LoVo (cell line): Measurements from ENCODE around the gene PLXNC1.

Source experiments
- DNase-seq: peaks from one replicate; pipeline ENCODE4 v3.0.0-alpha.2; 2016; ENCODE audit warnings: low spot score

PLXNC1 gene

DNA sequence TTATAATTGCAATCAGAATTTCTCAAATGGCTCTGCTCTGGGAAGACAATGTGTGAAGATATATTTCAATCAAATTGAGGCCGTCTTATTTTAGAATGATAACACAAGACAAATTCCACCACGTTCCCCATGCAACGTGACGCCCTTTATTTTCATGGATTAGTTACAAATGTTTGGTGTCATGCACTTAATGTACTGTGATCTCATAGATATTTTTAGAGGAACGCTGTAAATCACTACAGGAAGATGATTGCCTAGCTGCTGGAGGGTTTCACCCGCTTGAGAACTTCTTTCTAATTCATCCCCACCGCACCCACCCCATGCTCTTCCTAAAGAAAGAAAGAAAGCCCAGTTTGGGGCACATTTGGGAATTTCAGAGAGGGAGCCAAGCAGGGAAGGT is 117.2 kb downstream of the PLXNC1 start:
- no peak for DNase-seq

GRCh38 chr12:94265966-94266745 is 117.8 kb downstream of the PLXNC1 start:
- DNase-seq: no peak

DNA sequence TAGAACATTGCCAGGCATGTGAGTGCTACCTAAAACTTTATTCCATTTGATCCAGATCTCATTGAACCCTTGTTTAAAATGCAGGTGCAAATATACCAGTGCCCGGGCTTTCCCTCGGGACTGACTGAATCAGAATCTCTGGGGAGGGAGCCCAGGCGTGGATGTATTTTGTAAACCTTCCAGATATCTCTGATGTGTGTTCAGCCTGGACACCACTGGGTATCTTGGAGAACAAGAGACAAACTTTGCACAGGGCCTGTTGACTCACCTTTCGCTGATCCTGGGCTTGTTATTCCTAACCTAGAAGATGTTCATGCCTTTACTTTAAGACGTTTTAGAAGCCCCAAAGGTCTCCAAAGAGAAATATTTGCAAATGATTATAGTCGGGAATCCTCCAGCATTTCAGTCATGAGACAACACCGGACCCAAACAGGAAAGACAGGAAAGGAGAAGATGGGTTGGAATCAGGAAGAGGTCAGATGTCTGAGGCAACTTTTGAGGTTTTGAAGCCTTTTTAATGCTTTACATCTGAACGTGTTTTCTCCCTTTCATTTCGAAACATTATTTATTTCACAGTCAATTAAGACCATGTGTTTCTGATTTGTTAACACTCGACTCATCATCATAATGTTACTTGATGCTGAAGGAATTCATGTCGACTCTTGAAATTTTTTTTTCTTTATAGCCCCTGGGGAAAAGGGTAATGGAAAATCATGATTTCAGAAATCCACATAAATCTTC is 118.6 kb downstream of the PLXNC1 start:
- DNase-seq: no peak

DNA sequence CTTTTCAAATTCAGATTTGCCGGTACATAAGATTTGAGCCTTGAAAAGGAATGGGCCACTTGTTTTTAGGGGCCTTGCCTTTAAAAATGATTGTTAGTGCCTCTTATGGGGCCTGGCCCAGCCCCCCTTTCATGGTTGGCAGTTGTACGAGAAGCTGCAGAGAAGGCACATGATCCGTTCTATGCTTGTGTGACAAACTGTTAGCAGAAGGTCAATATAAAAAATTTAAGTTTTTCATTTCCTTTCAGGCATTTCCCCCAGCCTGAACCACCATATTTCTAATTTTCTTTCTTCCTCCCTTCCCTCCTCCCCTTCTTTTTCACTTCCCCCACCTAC is 119.1 kb downstream of the PLXNC1 start:
- DNase-seq: no peak

DNA sequence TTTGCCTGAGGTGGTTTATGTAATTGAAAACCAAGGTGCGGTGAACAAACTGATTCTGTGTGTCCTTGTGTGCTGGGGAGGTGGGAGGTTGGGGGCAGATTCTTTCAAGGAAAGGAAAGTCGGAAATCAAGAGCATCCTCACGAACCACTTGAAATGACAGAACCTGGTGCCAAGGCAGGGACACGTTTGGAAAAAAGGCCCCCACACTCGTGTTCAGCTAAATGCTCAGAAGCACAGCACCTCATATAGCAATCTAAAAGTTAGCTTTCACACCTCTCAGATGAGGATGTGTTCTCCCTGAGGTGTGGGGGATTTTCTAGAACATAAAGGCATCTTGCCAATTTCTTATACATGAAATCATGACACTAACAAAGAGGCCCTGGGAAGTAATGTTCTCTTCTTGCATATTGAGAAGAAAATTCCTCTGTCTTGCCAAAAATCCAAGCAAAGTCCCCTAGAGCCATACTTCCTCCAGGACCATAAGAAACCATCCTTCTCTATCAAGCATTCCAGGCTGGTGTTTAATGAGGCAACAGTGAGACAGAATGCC is 119.6 kb downstream of the PLXNC1 start:
- DNase-seq: no peak

- no peak for DNase-seq
Measured at GRCh38 chr12:94269316-94269999, 121.1 kb downstream of the PLXNC1 start.

- DNase-seq: no peak
Measured at GRCh38 chr12:94271351-94271750, 123.0 kb downstream of the PLXNC1 start.

DNA sequence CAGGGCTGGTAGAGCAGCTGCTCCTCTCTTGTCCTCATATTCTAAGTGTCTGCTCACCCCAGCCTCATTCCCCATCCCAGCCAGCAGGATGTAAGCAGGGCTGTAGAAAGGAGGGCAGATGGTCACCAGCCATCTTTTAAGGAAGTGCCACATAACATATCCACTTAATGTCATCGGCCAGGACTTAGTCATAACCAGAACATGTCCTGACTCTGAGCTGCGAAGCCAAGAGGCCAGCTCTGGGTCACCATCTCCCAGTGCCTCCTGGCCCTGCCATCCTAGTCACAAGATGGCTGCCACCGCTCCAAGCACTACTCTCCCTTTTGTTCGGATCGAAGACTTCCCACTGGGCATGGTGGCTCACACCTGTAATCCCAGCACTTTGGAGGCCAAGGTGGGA is 123.9 kb downstream of the PLXNC1 start:
- DNase-seq: no peak

DNA sequence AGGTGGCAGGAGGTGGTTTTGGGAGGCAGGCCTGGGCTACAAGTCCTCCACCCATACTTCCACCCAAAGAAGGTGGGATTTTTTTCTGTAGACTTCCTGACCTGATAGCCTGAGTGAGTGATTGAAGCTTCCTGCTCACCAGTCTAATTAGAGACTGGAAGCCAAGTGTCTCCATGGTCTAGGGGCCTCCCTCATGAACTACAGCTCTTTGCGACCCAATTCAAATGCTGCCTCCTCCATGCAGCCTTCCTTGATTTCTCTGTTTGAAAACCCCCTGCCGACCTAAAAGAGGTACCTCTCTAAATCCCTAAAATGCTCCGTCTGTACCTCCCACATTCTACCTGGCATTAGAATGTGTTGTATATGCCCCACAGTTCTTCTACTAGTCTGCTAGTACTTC is 124.9 kb downstream of the PLXNC1 start:
- DNase-seq: no peak

DNA sequence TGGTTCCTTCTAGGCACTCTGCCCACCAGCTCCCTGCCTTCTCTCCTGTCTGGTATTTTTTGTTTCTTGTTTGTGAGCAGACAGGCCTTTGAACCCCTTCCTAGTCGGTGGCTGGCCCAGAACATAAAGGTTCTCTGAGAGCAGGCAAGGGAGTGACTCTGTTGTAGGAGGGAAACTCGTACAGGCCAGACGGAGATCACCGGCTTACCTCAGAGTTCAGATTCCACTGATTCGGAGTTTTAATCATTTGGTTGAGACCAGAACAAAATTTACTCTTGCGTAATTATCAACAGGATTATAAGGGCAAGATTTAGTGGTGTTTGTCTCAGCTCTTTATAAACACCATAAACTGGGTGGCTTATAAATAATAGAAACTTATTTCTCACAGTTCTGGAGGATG is 128.3 kb downstream of the PLXNC1 start:
- no peak for DNase-seq

DNA sequence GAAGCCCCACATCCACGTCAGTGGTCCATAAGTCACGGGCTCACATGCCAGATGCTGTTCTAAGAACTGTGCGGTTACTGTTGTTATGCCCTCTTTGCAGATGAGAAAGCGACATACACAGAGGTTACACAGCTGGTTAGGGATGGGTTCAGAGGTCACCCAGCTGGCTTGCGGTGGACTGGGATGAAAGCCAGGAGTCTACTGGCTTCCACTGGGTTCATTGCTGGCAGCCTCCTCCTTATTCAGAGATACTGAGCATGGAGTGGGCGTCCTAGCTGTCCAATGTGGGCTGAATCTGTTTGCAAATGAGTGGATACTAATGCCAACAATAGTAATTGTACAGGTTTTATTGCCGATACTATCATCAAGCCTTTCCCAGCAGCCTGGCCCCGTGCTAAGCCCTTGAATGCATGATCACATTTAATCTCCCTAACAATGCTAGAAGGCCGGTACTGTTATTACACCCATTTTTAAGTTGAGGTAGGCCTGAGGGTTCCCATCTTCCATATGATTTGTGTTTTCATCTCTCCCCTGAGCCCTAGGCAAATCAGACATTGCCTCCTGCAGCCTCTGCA is 129.1 kb downstream of the PLXNC1 start:
- DNase-seq: no peak

DNA sequence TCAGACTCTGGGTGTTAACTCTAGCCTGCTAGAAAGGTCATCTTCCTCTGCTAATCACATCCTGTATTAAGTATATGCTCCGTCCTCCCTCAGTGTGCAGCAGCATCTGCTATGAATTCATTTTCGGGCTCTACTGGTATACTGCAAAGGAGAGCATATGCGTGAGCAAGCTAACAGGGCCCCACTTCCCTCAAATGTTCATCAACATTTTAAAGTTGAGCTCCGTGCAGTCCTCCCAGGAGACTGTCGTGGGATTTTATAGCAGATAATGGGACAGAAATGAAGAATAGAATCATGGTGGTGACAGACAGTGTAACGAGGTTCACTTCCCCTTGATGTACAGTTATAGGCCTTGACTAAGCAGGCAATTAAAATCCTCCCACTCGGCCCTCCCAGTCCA is 131.7 kb downstream of the PLXNC1 start:
- DNase-seq: no peak

GRCh38 chr12:94282675-94283074 is 134.3 kb downstream of the PLXNC1 start:
- DNase-seq: no peak

GRCh38 chr12:94284046-94284445 is 135.7 kb downstream of the PLXNC1 start:
- DNase-seq: no peak

GRCh38 chr12:94284859-94285258 is 136.5 kb downstream of the PLXNC1 start:
- no peak for DNase-seq

- no peak for DNase-seq
Measured at GRCh38 chr12:94285943-94286582, 137.7 kb downstream of the PLXNC1 start.

DNA sequence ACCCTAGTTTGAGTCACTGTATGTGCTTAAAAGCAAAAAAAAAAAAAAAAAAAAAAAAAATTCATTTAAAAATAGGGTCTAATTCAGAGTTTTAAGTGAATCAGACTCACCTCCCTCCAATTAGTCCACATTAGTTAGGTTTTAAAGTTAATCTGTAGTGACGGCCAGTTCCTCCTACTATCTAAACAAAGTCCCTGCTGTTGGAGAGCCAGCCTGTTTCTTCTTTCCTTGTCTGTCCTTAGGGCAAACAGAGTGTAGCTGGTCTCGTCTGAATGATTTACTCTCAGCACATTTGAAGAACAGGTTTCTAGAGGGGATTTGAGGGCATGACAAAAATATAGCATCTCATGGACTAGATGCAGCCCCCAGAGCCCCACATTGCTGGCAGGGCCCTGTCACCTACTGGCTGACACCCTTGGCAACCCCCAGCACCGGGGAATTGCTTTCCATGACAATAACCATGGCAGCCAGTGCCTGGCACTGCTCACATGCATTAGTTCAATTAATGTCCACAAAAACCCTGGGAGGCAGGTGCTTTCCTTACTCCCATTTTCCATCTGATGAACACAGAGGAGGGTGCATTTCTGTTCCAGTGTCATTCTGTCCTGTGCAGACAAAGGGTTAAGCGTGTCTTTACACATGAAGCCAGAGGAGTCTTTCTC is 138.3 kb downstream of the PLXNC1 start:
- DNase-seq: no peak

- no peak for DNase-seq
Measured at GRCh38 chr12:94287245-94287628, 138.9 kb downstream of the PLXNC1 start.

DNA sequence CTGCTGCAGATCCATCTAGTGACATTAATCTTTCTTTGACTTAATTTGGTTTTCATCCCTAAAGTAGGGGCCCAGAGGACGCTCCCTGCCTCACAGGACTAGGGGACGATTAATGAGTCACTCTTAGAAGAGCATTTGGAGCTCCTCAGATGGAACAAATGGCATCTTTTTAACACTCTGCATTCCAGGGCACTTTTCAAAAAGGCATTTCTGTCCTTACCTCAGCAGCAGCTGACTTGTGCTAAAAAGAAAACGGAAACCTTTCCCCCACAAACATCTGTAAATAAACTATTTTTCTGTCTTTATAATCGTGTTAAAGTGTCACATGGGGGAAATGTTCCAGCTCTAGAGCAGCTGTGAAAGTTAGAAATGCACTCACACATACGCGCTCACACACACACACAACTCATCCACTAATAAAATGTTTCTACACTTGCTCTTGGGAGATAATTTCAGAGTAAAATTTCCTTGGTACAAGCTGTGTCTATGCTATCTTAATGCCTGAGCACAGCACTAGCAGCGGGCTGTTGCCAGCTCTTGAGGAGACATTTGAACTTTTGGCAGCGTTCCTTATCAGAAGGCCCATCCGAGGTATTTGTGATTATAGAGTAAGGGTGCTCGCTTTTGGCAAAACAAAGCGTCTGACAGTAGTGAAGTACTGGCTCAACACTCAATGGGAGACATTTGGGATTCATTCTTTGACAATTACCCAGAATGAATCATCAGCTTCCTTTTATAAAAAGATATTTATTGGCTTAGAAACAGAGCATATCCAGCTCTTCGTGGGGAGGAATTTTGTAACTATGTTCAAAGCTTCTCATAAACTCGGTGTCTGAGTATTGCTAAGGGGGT is 141.3 kb downstream of the PLXNC1 start:
- no peak for DNase-seq

GRCh38 chr12:94290353-94290752 is 142.0 kb downstream of the PLXNC1 start:
- DNase-seq: no peak
